Activated T-helper 9 cell treated with anti-CD3 and anti-CD28 coated beads, Interleukin-2, amount 50 U/mL, for 16 hours (primary cell): ENCODE data around the gene HMMR.

Experiments
- DNase-seq: peaks from one replicate; pipeline ENCODE4 v3.0.0-alpha.2; 2020; ENCODE audit warnings: low read depth

The HMMR gene

GRCh38 chr5:163458778-163459385 is 1.6 kb upstream of the HMMR start:
- DNase-seq, result no peak

DNA sequence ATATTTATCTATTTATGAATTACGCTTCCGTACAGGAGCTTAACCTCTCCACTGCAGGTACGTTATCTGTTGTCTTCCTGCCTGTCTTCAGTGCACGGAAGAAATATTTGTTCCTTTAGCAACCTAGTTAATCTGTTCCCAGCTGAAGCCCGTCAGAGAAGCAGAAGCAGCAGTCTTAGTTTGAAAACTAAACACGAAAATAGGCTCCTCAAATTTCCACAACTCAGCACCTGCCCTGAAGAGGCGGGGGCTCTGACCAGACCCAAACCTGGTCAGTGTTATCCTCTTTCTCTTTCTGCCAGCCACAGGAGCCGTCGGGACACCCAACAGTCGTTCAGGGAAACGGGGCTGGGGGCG is 992 bp upstream of the HMMR start:
- DNase-seq, result no peak

DNA sequence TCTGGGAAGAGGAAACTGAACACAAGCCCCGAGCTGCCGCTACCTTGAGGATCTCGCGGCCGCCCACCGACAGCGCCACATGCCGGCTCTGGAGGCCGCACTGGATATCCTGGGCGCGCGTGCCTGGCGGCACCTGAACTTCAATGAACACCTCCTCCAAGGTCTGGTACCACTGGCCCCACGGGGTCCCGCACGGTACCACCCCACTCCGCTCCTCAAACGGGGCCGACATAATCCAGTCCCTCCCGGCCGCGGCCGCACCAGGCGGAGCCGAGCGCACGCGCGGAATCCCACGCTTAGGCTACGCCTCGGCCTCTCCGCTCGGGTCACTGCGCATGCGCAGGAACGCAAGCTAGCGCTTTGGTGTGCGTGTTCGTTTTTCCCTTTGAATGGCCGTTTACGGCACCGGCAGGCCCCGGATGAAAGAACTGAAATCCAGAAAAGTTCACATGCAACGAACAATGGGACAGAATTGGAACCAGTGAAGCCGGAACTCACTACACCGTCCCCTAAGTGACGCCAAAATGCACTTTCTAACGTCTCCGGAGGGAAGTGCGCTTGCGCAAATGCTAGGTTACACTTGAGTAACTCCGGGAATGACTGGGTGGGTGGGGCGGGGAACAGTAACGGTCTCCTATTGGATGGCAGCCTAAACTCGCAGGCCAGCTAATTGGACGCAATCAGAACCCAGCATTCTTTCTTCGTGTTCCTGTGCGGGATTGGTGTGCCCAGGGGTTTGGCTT is 442 bp upstream of the HMMR start, which contains the start of gene NUDCD2:
Gene NUDCD2, minus strand, starts transcription at position 284 of the 743 bp plus-strand sequence. Its CDS starts 52 bp downstream, at position 232.
- DNase-seq, result peak; percentile 92

DNA sequence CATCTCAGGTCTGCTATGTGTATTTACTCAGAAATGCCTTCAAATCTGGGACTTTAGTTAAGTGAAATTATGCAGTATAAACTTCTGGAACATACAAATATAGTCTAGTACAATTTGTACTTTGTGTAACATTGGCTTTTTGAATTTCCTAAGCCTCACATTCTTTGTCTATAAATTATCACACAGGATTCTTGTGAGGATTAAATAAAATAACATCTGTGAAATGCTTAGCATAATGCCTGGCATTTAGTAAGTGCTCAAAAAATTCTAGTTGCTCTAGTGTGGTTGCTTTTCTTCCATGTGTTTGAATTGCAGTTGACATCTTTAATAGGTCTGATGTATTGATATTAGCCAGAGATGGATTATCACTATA is 2.6 kb downstream of the HMMR start:
- DNase-seq, result no peak

DNA sequence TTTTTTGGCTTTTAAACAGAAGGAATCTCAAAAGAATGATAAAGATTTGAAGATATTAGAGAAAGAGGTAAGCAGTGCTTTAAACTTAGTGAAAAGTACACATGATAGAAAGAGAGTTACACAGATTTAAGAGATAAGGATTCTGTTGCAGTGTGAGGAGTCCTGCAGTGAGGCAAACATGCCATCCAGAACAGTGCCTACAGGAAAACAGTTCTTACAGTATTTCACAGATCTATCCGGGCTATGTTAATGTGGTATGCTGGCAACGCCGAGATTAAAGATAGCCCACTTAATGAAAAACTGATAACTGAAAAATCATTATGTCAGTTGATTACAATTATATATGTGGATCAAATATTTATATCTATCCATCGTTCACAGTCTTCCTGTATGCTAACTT is 7.2 kb downstream of the HMMR start:
- DNase-seq, result no peak

DNA sequence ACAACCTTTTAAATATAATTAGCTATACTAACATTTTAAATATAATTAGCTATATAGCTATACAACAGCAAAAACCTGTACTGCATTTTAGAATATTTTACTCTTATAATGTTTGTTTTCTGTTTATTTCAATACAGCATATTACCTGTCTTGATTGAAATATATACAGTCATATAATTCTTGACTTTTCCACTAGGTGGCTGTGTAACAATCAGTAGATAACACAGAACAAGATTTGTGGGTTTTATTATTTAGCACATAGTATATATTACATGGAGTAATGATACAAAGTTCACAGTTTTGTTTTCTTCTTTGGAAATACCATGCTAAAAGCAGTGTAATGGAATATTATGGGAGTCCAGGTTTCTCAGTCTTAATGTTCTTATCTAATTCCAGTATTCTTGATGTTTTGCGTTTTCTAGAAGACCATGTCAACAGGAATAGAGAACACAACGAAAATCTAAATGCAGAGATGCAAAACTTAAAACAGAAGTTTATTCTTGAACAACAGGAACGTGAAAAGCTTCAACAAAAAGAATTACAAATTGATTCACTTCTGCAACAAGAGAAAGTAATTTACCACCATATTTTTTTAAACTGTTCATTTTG is 13.3 kb downstream of the HMMR start:
- no peak for DNase-seq

GRCh38 chr5:163475411-163475810 is 15.0 kb downstream of the HMMR start:
- DNase-seq, result no peak

GRCh38 chr5:163478126-163478981 is 17.9 kb downstream of the HMMR start:
- DNase-seq, result no peak

GRCh38 chr5:163478982-163479271 is 18.5 kb downstream of the HMMR start:
- no peak for DNase-seq

DNA sequence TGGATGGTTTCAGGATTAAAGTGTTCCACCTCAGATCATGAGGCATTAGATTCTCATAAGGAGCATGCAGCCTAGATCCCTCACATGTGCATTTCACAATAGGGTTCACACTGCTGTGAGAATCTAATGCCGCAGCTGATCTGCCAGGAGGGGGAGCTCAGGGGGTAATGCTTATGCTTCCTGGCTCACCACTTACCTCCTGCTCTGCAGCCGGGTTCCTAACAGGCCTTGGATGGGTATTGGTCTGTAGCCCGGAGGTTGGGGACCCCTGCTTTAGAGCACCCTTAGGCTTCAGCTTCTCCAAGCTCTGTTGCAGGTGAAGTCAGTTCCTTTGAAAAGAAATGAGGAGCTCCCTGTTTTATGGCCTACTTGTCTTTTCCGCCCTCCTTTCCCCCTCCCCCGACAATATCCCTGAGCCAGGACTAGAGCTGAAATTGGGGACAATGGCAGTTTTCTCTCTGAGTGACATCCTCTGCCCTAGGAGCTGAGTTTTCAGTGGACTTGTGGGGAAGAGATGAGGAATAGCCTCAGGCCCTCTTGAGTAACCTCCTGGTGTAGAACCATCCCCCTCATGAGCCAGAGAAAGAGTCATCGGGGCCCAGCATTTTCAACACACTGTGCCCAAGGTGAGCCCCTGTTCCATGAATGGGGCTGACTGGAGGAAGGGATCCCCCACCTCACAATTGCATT is 28.8 kb downstream of the HMMR start:
- DNase-seq, result no peak

DNA sequence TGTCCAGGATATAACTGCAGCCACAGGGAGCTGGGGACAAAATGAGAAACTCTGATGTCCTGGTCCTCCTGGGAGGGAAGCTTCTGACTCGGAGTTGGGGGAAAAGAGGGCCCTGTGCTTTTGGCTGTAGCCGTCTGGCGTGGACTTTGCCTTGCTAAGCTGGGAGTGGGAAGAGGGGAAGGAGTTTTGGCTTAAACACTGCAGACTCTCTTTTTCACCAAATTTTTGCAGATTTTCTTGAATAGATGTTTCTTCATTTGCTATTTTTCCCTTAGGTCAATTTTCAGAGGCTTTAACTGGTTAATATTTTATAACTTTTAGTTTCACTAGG is 29.3 kb downstream of the HMMR start:
- DNase-seq, result no peak

GRCh38 chr5:163496286-163496685 is 35.9 kb downstream of the HMMR start:
- DNase-seq, result no peak

- no peak for DNase-seq
These were observed 36.9 kb downstream of the HMMR start for GRCh38 chr5:163497315-163497714.

GRCh38 chr5:163498886-163499285 is 38.5 kb downstream of the HMMR start:
- DNase-seq, result no peak

DNA sequence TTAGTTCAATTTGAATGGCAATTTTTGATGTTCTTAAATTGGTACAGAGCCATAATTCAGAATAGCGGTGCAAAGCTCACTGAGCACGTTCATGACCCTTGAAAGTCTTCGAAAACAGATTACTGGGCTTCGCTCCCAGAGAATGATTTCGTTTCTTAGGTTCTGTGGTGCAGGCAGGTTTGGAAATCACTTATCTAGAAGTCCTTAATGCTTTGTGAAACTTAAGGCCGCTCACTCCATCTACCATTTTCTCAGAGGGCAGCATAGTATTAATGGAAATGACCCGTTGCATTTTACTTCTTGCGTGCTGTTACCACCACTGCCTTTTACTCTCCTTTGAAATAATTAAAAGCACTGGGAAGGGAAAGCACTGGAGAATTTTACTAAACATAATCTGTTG is 42.1 kb downstream of the HMMR start:
- no peak for DNase-seq

GRCh38 chr5:163503106-163504078 is 43.0 kb downstream of the HMMR start:
- DNase-seq, result no peak

DNA sequence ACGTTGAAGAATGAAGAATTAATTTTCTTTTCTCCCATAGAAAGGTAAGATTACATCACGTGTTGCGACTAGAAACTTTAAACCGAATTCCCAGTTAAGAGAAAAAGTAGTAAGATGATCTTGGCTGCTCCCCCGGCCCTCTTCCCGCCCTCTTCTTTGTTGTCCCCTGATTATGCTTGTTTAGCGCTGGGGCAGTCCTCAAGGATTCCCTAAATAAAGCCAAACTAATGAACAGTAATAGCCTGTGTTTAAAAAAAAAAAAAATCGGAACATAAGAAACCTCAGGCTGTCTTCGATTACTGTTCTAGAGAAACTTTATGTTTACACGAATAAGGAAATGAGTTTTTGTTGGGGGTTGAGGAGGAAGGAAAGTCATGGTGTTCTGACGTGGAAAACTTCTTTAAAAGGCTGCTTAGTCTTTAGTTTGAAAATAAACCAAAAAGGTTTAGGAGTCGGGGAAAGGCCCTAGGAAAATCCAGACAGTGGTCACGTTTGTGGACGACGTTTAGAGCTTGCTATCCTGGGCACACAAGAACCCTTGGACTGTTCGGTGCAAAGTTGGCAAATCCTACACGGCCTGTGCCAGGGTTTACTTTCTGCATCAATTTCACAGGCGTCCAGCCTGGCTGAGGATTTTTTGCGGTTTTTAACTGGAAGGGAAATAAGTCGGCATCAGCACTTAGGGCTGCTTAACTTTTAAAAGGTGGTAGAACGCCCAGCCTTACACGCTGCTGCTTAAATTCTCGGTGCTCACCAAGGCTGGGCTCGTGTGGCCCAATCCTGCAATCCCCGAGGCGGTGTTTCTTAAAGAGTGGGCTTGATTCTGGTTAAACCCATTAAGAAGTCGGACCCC is 43.9 kb downstream of the HMMR start:
- peak; percentile 16 for DNase-seq

GRCh38 chr5:163505049-163505367 is 44.6 kb downstream of the HMMR start:
- DNase-seq, result peak; percentile 15

- peak; percentile 95 for DNase-seq
These were observed 45.1 kb downstream of the HMMR start, which contains the start of gene MAT2B for GRCh38 chr5:163505368-163506094. MAT2B (plus strand) TSS chr5:163505619; CDS start chr5:163505687, 68 bp downstream.

- DNase-seq, result no peak
These were observed 45.6 kb downstream of the HMMR start for GRCh38 chr5:163506095-163506457.
